A673 (cell line): ENCODE results near the gene NGEF. TPM values are rescaled to one million over a fixed set of nuclear protein-coding genes. Genes with fewer than 3 reads are reported as not detected.

ENCODE experiments used
- BruUV-seq: library from RNA; stranded (reverse); fragments of 400-500 nt; replicated peaks from 2 replicates; lab custom pipeline; 2021; lab: Mats Ljungman, UMichigan
- CTCF ChIA-PET: fragments of 300-600 bp; sonication (Branson Sonifier 250); formaldehyde crosslinking; loops from one replicate; lab custom pipeline; 2022; ENCODE audit warnings: antibody characterized with exemption; lab: Charles Lee
- POLR2A ChIA-PET: fragments of 300-600 bp; sonication (Branson Sonifier 250); formaldehyde crosslinking; loops from one replicate; lab custom pipeline; 2022; ENCODE audit warnings: antibody characterized with exemption; ENCODE audit not compliant: low non-redundant PET; lab: Charles Lee
- DNase-seq: peaks from one replicate; pipeline ENCODE4 v3.0.0-alpha.2; 2015; ENCODE audit warnings: low spot score
- H3K27ac ChIP-seq: fragments of 200-600 bp; sonication (generic); 2 replicates; pipeline ENCODE4 v1.5.1; 2016; ENCODE audit warnings: mixed run types, low read depth, mild to moderate bottlenecking, mixed read lengths, antibody characterized with exemption, low read length; ENCODE audit not compliant: poor library complexity, severe bottlenecking
- H3K27me3 ChIP-seq: fragments of 200-600 bp; sonication (generic); replicated peaks from 2 replicates; pipeline ENCODE4 v1.6.1; 2017; ENCODE audit warnings: mixed run types, low read depth, mild to moderate bottlenecking, mixed read lengths, antibody characterized with exemption, low read length; ENCODE audit not compliant: insufficient read depth, poor library complexity
- H3K36me3 ChIP-seq: fragments of 200-600 bp; sonication (generic); 2 replicates; pipeline ENCODE4 v1.6.1; 2016; ENCODE audit warnings: mixed run types, mild to moderate bottlenecking, mixed read lengths, antibody characterized with exemption, low read length; ENCODE audit not compliant: insufficient read depth, poor library complexity, severe bottlenecking
- H3K4me1 ChIP-seq: fragments of 200-600 bp; sonication (generic); 2 replicates; pipeline ENCODE4 v1.6.1; 2017; ENCODE audit warnings: mixed run types, mild to moderate bottlenecking, mixed read lengths, antibody characterized with exemption, low read length; ENCODE audit not compliant: insufficient read depth, poor library complexity, severe bottlenecking
- H3K4me3 ChIP-seq: fragments of 200-600 bp; sonication (generic); 2 replicates; pipeline ENCODE4 v1.5.1; 2016; ENCODE audit warnings: low read depth, mixed run types, mild to moderate bottlenecking, mixed read lengths, low read length; ENCODE audit not compliant: poor library complexity, severe bottlenecking
- H3K9me3 ChIP-seq: fragments of 200-600 bp; sonication (generic); 2 replicates; pipeline ENCODE4 v1.6.1; 2016; ENCODE audit warnings: mixed run types, low read depth, mild to moderate bottlenecking, mixed read lengths, antibody characterized with exemption, low read length; ENCODE audit not compliant: poor library complexity, severe bottlenecking
- CTCF ChIP-seq: fragments of 300-800, 200-600 bp; sonication (generic); conservative IDR thresholded peaks from 2 replicates; pipeline ENCODE4 v1.5.1; 2017; ENCODE audit warnings: low read depth, mild to moderate bottlenecking, antibody characterized with exemption, low read length, moderate library complexity, mixed read lengths
- EZH2 ChIP-seq: fragments of 200-600 bp; sonication (generic); IDR thresholded peaks from 2 replicates; pipeline ENCODE4 v1.6.1; 2017; ENCODE audit warnings: borderline replicate concordance, low read depth, mild to moderate bottlenecking, mixed read lengths, antibody characterized with exemption, low read length; ENCODE audit not compliant: poor library complexity, severe bottlenecking
- intact Hi-C: fragments of 100-400 bp; cut with micrococcal nuclease; formaldehyde crosslinking; loops from one replicate; pipeline ENCODE4 v1.10.0; 2022; ENCODE audit not compliant: unreplicated experiment
- total RNA-seq: library from RNA; stranded (reverse); gene quantifications from 2 replicates; pipeline ENCODE4 v1.2.3, GENCODE V29; 2021

Gene NGEF
- total RNA-seq, 1 experiment from 2014 or later: 0.69 TPM

- Histone ChIP-seq H3K27ac (no peak overlapping the region), H3K9me3 (no peaks in the 10 kb centered on the region), H3K4me1 (no peaks in the 10 kb centered on the region), H3K36me3 (no peaks in the 10 kb centered on the region), H3K27me3 (no peaks in the 10 kb centered on the region), H3K4me3 (no peak overlapping the region)
- ChIA-PET POLR2A (no interaction called here), CTCF (no interaction called here)
- intact Hi-C loops: no loop called here
- TF ChIP-seq CTCF (no peak), EZH2 (no peak)
- BruUV-seq: no TSS peak
- DNase-seq: no peak
Measured at GRCh38 chr2:232863996-232864395, 149.1 kb downstream of the NGEF start.

- H3K36me3 ChIP-seq: peaks cover 20% of the 10 kb centered on the region
- CTCF ChIA-PET: no interaction called here
- no TSS peak for BruUV-seq
- POLR2A ChIA-PET: no interaction called here
- H3K27ac ChIP-seq: no peak overlapping the region
- TF ChIP-seq CTCF (no peak), EZH2 (no peak)
- intact Hi-C loops: no loop called here
- H3K27me3 ChIP-seq: no peaks in the 10 kb centered on the region
- H3K4me3 ChIP-seq: no peak overlapping the region
- H3K9me3 ChIP-seq: no peaks in the 10 kb centered on the region
- no peaks in the 10 kb centered on the region for H3K4me1 ChIP-seq
- DNase-seq: no peak
Measured at GRCh38 chr2:232861353-232861752, 151.7 kb downstream of the NGEF start.

GRCh38 chr2:232860593-232861241 is 152.3 kb downstream of the NGEF start:
- no peaks in the 10 kb centered on the region for H3K9me3 ChIP-seq
- H3K27ac ChIP-seq: no peak overlapping the region
- POLR2A ChIA-PET: no interaction called here
- no peaks in the 10 kb centered on the region for H3K27me3 ChIP-seq
- H3K36me3 ChIP-seq: peaks cover 24% of the 10 kb centered on the region
- no TSS peak for BruUV-seq
- intact Hi-C loops: no loop called here
- H3K4me3 ChIP-seq: no peak overlapping the region
- H3K4me1 ChIP-seq: no peaks in the 10 kb centered on the region
- CTCF ChIA-PET: interaction anchor here (0.6 kb wide), 1 partner anchor 253 kb away, joined by 3 read pairs; no protein-coding TSS in a partner anchor
- no peak for TF ChIP-seq CTCF
- no peak for TF ChIP-seq EZH2
- DNase-seq: no peak
